Medulla oblongata (tissue), 1 donor: ENCODE data around the gene GRAMD2B.
"Not testable (repeated sequence)": the region's sequence is repeated elsewhere in the genome, so short reads cannot be mapped to it uniquely, and the experiment has no call there.

Source experiments
- DNase-seq: peaks from one replicate; pipeline ENCODE4 v3.0.0-alpha.2; 2015; ENCODE audit errors: extremely low spot score

GRAMD2B gene

DNA sequence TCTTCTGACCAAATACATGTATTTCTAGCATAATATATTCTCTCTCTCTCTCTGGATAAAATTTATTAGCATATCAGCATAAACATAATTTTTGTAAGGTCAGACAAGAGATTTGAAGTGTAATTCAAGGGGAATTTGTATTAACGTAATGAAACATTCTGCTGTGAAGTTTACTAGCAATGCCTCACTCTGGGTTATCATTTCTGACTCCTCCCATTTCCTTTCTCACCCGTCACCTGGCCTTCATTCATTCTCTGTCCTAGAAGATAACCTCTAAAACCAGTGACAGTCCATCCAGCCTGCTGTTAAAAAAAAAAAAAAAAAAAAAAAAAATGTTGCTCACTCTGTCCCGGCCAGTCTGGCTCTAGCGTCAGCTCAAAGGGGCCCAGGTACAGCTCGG, 27.1 kb downstream of the GRAMD2B start:
- DNase-seq, result no peak

DNA sequence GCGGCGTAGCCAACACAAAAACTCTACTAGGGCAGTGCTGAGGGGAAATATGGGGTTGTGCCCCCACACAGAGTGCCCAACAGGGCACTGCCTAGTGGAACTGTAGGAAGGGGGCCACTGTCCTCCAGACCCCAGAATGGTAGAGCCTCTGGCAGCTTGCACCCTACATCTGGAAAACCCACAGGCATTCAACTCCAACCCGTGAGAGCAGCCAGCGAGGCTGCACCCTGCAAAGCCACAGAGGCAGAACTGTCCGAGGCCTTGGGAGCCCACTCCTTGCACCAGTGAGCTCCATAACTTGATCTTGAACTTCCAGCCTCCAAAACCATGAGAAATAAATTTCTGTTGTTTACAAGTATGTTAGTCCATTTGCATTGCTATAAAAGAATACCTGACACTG, 27.7 kb downstream of the GRAMD2B start:
- no peak for DNase-seq

DNA sequence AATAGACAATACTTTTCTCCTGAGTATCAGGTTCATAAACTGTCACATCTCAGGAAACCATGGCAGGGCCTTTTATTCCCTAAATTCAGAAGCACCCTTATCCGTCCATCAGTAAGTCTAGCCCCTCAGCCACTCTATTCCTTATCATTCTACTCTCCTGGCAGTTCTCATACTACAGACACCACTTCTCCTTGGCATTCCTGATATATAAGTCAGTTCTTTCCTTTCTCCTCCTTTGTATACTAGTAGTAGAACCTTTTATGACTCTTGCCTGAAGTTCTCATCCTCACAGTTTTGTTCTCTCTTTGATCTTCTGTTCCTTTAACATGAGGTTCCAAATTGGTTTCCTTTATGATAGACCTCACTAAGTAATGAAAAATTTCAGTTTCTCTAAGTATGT, 29.3 kb downstream of the GRAMD2B start:
- DNase-seq, result no peak

DNA sequence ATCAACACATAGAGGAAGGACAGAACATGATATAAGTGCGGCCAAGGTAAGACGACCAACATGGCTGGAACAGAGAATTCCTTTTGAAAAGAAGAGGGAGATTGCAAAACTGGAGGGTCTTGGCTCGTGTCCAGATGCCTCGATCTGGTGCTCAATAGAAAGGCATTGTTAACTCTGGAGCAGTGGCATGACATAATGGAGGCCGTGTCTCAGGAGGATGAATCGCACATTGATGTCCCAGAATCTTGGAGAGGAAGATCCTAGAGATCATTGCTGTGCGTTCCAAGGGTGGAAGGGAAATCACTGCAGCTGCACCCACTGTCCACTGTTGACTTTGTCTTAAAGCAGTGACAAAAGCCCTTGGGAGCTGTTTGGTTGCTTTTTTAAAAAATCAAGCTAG, 30.9 kb downstream of the GRAMD2B start:
- peak; percentile 96 for DNase-seq

DNA sequence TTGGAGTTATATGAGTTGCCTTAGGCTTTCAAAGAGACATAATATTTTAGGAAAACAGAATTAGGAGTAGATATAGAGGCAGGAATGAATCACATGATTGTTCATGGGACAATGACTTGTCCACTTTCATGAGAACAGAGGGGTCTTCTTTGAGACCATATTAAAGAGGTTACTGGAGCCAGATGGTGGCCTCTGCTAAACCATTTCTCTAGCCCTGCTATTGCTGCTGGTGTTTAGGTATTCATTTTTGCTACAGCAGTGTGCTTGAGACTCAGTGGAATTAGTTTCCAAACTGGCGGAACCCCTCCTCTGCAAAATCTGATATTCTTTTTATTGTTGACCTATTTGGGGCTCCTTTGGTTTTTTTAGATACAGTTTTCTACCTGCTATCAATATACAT, 31.3 kb downstream of the GRAMD2B start:
- DNase-seq, result no peak

DNA sequence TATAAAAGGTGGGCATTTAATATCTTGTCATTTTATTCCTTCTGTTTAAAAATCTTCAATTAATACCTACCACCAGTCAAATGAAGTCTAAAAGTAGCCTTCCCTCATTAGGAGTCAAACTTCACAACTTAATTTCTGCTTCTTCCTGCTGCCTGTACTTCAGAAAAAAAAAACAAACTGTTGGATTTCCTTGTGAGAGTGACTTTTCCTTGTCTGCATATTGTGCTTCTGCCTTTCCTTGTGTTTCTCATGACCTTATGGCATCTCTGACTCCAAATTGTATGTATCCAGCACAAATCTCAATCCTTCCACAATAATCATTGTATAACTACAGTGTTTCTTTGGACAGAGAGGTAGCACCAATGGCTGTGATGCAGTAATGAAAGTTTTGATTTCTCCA, 32.1 kb downstream of the GRAMD2B start:
- DNase-seq, result no peak

DNA sequence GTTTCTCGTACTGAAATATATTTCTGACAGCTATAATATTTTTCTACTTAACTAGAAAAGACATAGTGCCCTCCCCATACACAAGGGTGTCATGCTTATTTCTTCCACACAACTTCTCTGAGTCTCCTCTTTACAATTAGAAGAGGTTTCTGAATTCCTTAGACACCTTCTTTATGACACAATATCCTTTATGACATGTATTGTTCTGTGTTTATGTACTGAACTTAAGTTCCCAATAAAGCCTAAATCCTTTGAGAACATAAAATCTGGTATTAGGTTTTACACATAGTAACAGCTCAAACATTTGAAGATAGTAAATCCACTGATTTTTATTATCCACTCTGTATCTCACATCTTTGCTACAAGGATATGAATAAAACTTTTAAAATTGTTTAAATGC, 32.5 kb downstream of the GRAMD2B start:
- DNase-seq, result no peak

DNA sequence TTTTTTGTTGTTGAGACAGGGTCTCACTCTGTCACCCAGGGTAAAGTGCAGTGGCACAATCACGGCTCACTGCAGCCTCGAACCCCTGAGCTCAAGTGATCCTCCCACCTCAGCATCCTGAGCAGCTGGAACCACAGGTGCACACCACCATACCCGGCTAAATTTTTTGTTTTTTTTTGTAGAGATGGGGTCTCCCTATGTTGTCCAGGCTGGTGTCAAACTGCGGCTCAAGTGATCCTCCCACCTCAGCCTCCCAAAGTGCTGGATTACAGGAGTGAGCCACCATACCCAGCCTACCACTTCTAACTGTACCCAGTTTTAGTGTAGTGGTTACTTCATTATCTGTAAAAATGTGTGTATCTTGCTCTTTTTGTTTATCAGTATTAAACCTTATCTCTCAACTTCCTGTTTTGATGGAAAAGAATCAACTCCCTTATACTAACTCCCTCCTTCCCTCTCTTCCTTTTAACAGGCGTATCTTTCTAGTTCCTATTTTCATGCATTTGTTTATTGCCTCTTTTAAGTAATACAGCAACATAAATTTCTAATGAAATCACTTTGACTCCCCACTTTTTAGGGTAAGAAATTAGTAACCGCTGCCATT, 33.1 kb downstream of the GRAMD2B start:
- no peak for DNase-seq

DNA sequence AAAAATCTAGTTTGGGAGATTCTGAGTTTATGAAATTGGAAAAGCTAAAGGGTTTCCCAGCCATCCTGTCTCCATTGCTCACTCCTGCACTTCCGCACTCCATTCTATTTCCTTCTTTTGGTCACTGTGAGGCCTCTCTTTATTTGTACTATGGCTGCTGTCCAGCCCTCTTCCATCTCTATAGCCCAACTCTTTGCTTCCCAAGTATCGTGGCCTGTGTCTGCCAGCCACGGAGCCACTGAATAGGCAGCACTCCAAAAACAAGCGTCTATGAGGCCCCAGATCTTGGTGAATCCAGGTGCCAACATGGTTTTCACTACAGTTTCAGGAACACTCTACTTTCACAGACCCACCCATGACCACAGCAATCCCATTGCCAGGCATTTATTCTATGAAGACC, 37.2 kb downstream of the GRAMD2B start:
- peak; percentile 75 for DNase-seq

DNA sequence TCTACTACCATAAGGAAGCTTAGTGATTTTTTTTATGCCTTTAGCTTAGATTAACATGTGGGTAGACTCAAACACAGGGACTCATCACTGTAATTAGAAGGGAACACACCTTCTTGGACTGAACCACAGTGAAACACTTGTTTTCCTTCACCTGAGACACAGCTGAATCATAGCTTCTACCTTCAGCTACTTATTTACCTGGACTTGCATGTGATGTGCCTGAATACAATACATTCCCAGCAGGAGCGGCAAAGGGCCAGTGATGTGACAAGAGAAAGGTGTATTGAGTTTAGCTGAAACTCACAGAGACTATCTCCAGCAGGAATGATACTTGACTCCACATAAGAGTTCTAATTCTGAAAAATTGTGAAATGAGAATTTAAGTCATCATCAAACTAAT, 37.8 kb downstream of the GRAMD2B start:
- no peak for DNase-seq

DNA sequence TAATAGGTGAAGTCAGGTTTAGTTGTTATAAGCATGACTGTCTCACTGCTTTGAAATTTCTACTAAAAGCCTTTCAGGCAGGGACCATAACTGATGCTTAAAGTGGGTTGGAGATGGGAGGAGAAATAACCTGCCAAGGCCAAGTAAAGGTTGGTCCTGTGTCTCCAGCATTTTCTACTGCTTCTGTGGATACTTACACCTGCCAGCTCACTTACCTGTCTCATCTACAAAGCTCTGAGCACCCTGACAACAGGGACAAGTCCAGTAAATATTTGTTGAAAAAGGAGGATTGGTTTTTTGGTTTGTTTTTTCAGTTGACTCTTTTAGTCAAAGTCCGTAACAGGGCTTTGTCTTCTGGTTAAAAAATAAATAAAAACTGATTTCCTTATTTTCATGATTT, 38.6 kb downstream of the GRAMD2B start:
- no peak for DNase-seq

DNA sequence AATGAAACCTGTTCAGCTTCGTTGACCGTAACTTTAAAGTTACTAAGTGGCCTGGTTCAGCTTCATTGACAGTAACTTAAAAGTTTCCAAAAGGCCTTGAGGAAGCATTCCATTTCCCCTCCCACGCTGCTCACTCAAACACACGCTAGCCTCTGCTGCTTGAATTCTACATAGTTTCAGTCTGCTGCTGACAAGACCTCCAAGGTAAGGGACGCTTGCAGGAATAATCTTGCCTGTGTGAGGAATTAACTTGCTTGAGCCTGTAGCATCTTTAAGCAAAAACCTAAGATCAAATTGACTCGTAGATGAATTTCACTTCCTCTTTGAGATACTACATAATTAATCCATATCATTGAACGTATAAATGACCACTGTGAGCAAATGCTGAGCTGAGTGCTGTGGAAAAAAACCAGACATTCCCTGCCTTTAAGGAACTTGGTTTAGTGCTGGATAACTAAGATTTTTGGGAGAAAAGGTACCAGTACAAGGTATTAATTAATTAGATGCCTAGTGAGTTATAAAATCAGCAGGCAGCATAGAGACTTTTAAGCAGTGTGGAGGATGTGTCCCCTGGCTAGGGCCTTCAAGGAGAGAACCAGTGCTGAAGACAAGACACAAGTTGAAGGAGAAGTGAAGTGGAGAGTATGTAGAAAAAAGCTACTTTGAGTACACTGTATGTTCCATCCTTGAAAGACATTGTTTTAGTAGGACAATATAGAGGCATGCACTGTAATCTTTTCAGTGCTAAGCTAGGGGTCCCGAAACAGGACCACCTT, 39.2 kb downstream of the GRAMD2B start:
- no peak for DNase-seq

DNA sequence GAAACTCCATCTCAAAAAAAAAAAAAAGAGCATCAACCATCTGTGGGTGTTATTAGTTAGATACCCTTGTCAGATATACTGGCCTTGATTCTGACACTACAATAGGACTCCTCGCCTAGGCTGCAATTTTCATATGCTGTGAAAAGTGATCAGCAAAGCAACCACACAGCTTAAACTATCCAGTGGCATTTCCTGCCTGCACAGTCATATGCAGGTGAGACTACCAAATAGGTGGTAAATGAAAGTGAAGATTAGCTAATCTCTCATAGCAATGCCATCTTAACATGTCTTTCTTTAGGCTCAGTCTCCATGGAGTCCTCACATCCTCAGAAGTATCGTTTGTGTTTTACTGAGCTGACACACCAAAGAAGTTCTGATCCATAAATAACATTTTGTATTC, 40.8 kb downstream of the GRAMD2B start:
- DNase-seq, result no peak

DNA sequence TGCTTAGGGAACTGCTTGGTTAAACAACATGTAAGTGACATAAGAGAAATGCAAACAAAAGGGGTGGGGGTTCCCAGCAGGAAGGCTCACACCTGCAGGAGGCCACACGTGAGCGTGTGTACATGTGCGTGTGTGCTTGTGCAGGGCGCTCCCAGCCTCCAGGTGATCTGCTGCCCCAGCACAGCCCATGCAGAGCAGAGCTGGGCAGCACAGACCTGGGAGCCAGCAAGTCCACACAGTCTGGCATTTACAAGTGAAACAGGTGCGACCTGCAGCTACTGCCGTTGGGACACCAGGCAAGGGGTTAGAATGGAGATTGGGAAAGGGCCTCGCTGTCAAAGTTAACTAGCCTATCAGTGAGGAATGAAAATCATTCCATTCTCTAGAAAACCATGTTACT, 41.8 kb downstream of the GRAMD2B start:
- DNase-seq, result no peak

DNA sequence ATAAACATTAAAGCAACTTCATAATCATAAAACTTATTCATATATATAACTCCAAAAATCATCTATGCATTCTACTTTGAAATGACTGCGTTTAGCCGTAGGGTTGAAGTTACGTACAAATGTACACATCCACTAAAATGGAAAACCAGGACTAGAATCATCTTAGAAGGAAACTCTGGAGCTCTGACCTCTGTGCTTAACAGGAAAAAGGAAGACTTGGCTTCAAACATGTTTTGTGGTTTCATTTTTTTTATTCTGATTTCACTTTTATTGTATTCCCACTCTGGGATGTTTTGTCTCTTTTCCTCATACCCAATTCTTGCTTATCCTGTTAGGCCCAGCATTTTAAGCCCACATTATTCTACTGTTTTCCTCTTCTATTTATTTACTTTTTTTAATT, 44.9 kb downstream of the GRAMD2B start:
- DNase-seq, result no peak

DNA sequence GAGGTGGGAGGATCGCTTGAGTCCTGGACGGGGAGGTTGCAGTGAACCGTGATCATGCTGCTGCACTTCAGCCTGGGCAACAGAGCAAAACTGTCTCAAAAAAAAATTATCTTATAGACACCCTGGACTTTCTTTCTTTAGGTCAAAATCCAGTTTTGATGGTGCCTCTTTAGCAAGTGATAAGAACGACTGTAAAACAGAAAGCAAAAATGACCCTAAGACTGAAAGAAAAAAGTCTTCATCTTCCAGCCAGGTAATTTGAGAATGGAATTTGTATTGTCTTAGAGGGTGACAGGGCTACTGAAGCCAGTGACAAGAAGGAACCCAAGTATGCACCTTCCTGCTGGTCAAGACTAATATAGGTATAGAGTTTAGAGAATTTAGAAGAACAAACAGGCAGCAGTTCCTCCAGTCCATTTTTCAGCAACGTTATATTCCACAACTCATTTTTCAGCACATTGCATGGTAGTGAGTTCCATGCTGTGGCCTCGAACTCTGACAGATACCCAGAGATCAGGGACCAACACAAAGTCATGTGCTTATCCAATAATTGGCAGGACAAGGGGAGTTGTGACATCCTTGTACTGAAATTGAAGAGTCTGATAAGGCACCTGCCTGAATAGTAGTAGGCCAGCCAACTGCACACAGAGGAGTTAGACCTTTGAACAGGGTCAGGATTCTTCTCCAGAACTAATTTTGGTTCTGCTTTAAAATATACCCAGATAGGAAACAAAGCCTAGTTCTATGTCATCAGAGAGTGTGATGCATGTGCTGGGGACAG, 46.5 kb downstream of the GRAMD2B start:
- no peak for DNase-seq

DNA sequence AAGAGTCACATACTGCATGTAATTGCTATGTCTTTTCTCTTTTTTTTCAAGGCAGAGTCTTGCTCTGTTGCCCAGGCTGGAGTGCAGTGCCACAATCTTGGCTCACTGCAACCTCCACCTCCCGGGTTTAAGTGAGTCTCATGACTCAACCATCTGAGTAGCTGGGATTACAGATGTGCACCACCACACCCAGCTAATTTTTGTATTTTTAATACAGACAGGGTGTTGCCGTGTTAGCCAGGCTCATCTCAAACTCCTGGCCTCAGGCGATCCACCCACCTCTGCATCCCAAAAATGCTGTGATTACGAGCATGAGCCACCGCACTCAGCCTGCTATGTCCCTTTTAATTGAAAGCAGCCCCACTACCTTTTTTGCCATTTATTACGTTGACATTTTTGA, 47.3 kb downstream of the GRAMD2B start:
- DNase-seq, result not testable (repeated sequence)

DNA sequence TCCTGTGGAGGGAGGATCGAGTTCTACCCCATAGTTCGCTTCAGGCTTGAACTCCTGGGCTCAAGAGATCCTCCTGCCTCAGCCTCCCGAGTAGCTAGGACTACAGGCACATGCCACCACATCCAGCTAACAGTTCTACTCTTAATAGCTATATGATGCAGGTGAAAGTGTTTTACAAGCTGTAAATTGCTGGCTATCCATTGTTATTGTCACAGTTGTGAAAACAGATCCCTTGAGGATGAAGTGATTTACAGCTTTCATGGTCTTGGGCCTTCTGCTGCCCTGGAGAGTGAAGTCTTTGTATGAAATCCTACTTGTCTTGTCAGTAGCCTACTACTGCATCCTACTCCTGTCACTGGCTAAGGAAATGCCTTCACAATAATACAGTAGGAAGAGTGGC, 48.0 kb downstream of the GRAMD2B start:
- DNase-seq, result no peak

DNA sequence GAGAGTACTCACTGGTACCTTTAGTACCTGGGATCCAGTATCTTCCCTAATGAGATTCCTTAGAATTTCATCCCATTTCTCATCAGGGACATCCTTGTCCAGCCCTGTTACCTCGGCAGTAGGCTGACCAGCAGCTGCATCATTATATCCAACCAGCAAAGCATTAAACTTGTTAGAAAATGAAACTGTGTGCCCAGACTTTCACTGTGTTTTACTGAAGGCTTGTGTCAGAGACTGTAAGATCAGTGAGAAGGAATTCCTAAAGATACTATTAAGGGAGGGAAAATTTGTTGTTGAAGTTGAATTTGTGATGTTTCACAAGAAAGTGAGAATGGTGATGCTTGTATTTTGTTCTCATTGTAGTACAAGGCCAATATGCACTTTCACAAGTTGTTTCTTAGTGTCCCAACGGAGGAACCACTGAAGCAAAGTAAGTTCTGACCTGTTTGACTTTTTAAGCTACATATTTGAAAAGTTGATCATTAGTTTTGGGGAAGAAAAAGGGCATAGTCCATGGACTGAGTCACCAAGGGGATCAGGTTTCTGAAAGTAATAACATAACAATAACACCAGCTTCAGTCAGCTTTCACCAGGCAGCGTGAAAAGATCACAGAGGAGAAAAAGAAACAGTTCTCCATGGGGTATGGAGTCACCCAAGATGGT, 48.8 kb downstream of the GRAMD2B start:
- no peak for DNase-seq

DNA sequence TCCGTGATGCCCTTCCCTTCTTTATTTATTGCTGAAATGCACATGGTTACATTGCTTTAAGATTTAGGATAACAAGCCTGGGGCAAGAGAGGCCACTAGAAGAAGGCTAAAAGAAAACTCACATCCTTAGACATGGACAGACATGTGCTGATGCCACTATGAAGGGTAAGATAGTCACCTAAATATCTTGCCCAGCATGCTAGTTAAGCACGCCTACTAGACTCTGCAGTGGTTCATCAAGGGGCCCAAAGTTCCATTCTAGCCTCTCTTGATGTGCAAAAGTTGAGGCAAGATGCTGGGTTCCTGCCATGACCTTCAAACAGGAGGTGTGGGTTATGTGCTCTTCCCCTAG, 49.3 kb downstream of the GRAMD2B start:
- no peak for DNase-seq

DNA sequence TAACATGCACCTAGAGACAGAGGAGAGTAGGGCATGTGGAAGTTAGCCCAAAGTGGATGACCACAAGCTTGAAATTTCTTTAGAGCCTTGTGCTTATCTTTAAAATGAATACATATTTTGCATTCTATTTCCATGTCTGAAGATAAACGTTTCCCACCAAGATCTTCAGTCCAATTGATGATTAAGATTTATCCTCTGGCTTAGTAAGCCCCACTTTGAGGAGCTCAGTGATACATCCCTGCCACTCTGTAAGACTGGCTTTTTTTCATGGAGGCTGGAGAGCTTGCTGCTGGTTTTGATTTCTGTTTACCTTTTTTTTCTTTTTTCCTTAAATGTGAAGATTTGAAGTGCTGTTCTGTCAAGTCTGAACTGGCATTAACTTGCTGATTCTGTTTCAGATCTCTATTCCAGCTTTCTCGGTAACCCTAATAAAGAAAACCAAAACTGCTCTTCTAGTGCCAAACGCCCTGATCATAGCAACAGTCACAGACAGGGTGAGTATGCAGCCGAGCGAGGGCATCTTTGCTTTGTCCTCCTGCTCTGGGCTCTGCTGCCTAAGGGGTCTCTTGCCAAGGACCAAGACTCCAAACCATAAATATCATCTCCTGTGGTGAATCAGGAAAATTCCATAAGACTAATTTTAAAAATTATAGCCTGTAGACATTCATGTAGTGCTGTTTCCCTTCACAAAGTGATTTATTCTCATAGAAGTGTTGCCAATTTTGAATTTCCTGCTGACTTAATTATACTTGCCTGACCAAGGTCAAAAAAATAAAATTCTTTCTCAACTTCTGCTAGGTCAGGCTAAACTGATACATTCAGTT, 54.3 kb downstream of the GRAMD2B start:
- DNase-seq, result peak; percentile 69

DNA sequence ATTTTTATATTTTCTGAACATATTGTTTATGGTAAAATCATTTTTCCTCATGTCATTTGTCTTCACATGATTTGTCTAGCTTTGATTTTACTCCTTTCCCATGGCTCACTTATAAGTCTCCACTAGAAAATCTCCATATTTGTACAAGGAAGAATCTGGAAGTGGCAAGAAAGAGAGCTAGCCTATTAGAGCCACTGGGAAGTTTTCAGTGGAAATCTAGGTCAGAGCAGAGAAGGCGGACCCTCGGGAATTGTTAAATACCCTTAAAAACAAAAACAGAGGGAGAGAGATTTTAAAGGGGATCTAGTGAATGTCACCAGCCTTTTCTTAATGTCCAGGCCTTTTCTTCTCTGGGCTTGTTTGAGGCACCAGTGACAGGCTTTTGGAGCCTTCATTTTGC, 56.6 kb downstream of the GRAMD2B start:
- DNase-seq, result no peak
